Muscle layer of duodenum (tissue), 2 donors: ENCODE results near the gene CHTOP.
"Not testable (repeated sequence)": the region's sequence is repeated elsewhere in the genome, so short reads cannot be mapped to it uniquely, and the experiment has no call there.

Experiments used
- H3K27ac ChIP-seq: one replicate; pipeline ENCODE4 v1.7.0; 2013; ENCODE audit warnings: mild to moderate bottlenecking, low read length
- H3K27me3 ChIP-seq: one replicate; pipeline ENCODE4 v1.7.0; 2013; ENCODE audit warnings: low read depth, mild to moderate bottlenecking, control low read depth, low read length
- H3K36me3 ChIP-seq, 2 donors: one replicate each; pipeline ENCODE4 v1.7.0; 2013; ENCODE audit warnings: low read length in 2 of 2, control low read depth in 1 of 2, mild to moderate bottlenecking in 1 of 2; ENCODE audit not compliant: insufficient read depth in 2 of 2, control insufficient read depth in 1 of 2
- H3K4me1 ChIP-seq, 2 donors: one replicate each; pipeline ENCODE4 v1.7.0; 2013; ENCODE audit warnings: low read length in 2 of 2, mild to moderate bottlenecking in 2 of 2, control low read depth in 1 of 2, moderate library complexity in 1 of 2; ENCODE audit not compliant: insufficient read depth in 2 of 2, control insufficient read depth in 1 of 2
- H3K4me3 ChIP-seq, 2 donors: one replicate each; pipeline ENCODE4 v1.7.0; 2013; ENCODE audit warnings: low read length in 2 of 2, low read depth in 1 of 2, mild to moderate bottlenecking in 1 of 2
- H3K9me3 ChIP-seq, 2 donors: one replicate each; pipeline ENCODE4 v1.7.0; 2013; ENCODE audit warnings: low read length in 2 of 2, control low read depth in 1 of 2, mild to moderate bottlenecking in 1 of 2; ENCODE audit not compliant: control insufficient read depth in 1 of 2
- donor health status: healthy.

The CHTOP gene

DNA sequence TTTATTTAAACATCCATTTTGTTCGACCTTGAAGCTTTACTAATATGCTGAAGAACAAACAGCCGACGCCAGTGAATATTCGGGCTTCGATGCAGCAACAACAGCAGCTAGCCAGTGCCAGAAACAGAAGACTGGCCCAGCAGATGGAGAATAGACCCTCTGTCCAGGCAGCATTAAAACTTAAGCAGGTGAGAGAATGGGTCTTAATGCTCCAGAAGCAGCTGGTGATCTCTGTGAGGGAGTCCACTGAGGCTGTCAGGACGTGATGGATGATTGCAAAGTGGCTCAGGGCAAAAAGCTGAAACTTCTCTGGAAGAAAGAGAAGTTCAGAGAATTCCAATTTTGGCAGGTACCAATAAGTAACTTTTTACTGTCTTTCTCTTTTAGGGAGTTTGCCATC lies 4.4 kb downstream of the CHTOP start:
- Histone ChIP-seq H3K4me1 (peaks cover 0 to 34% of the 10 kb centered on the region in 2 donors), H3K4me3 (no peak overlapping the region), H3K36me3 (peaks cover 59 to 70% of the 10 kb centered on the region in 2 donors), H3K27me3 (no peaks in the 10 kb centered on the region), H3K27ac (no peak overlapping the region), H3K9me3 (no peaks in the 10 kb centered on the region)

DNA sequence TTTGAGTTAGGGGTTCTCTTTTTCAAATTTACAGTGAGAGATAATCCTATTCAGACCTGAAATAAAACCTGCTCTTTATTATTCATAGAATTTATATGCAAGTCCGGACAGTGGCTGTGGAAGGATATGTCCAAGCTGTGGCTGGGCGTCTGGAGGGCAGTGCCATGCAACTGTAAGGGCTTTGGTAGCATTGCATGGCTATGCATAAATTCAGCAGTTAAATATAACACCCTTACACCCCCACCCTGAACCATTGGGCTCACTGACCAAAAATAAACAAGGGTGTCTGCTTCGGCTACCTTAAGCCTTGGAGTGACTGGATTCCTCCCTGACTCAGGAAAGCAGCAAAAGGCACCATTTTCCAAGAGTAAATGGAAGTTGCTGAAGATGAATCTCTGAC lies 5.4 kb downstream of the CHTOP start:
- Histone ChIP-seq H3K9me3 (no peaks in the 10 kb centered on the region), H3K4me1 (peaks cover 4 to 32% of the 10 kb centered on the region in 2 donors), H3K36me3 (peaks cover 69 to 76% of the 10 kb centered on the region in 2 donors), H3K4me3 (no peak overlapping the region), H3K27me3 (no peaks in the 10 kb centered on the region), H3K27ac (no peak overlapping the region)

DNA sequence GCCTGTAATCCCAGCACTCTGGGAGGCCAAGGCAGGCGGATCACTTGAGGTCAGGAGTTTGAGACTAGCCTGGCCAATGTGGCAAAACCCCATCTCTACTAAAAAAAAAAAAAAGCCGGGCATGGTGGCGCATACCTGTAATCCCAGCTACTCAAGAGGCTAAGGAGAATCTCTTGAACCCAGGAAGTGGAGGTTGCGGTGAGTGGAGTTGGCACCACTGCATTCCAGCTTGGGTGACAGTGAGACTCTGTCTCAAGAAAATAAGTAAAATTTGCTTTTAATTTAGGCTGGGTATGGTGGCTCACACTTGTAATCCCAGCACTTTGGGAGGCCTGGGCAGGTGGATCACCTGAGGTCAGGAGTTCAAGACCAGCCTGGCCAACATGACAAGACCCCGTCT lies 6.3 kb downstream of the CHTOP start:
- not testable (repeated sequence) for H3K27ac ChIP-seq

DNA sequence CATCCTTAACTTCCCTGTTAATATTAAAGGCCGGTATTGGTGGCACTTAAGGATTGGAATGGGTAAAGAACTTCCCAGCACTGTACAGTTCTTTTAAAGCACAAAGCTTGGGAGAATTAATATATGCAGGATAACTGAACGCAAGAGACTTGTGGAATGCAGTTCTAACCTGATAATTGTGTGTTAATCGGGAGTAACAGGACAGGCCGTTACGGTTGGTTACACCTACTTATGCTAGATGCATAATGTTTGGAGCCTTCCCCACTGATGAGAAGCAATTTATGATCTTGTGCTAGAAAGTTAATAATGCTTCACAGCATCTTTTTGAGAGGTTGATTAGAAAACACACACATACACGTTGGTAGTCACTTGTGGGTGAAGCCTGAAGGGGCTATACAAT lies 7.0 kb downstream of the CHTOP start:
- Histone ChIP-seq H3K4me1 (peaks cover 4 to 25% of the 10 kb centered on the region in 2 donors), H3K36me3 (peaks cover 79 to 92% of the 10 kb centered on the region in 2 donors), H3K27me3 (no peaks in the 10 kb centered on the region), H3K4me3 (no peak overlapping the region), H3K27ac (no peak overlapping the region), H3K9me3 (no peaks in the 10 kb centered on the region)

More for the DNA sequence above, 6.3 kb downstream of the CHTOP start:
- not testable (repeated sequence) for H3K9me3 ChIP-seq, H3K27me3 ChIP-seq, H3K4me3 ChIP-seq
- Histone ChIP-seq H3K4me1 (peaks cover 4 to 31% of the 10 kb centered on the region in 2 donors), H3K36me3 (peaks cover 73 to 86% of the 10 kb centered on the region in 2 donors)

DNA sequence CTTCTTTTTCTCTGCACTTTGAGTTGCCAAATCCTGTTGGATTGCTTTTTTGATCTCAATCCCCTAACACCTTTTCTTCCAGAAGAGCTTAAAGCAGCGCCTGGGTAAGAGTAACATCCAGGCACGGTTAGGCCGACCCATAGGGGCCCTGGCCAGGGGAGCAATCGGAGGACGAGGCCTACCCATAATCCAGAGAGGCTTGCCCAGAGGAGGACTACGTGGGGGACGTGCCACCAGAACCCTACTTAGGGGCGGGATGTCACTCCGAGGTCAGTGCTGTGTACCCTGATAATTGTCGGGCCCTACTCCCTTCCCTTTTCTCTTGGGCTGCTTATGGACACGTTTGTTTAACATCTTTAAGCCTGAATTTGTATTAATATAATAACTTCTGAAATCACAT lies 8.3 kb downstream of the CHTOP start:
- Histone ChIP-seq H3K36me3 (peaks cover 77 to 95% of the 10 kb centered on the region in 2 donors), H3K27ac (no peak overlapping the region), H3K27me3 (no peaks in the 10 kb centered on the region)

DNA sequence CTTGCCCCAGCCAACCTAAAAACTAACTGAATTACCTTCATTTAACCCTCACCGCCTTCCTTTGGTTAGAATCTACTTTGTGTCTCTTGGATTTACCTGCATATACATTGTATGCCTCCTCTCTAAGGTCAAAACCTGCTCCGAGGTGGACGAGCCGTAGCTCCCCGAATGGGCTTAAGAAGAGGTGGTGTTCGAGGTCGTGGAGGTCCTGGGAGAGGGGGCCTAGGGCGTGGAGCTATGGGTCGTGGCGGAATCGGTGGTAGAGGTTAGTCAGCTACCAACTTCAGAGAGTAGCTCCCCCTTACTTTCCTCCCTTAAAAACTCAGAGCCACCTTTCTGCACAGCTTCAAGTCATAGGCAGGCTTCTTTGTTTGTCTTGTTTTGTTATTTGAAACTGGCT lies 9.2 kb downstream of the CHTOP start:
- Histone ChIP-seq H3K36me3 (peaks cover 71 to 86% of the 10 kb centered on the region in 2 donors), H3K27ac (no peak overlapping the region), H3K9me3 (no peaks in the 10 kb centered on the region), H3K4me1 (peaks cover 4 to 5% of the 10 kb centered on the region in 2 donors), H3K27me3 (no peaks in the 10 kb centered on the region), H3K4me3 (no peak overlapping the region)

More for the DNA sequence above, 8.3 kb downstream of the CHTOP start:
- Histone ChIP-seq H3K9me3 (no peaks in the 10 kb centered on the region), H3K4me3 (no peak overlapping the region), H3K4me1 (peaks cover 4 to 15% of the 10 kb centered on the region in 2 donors)

DNA sequence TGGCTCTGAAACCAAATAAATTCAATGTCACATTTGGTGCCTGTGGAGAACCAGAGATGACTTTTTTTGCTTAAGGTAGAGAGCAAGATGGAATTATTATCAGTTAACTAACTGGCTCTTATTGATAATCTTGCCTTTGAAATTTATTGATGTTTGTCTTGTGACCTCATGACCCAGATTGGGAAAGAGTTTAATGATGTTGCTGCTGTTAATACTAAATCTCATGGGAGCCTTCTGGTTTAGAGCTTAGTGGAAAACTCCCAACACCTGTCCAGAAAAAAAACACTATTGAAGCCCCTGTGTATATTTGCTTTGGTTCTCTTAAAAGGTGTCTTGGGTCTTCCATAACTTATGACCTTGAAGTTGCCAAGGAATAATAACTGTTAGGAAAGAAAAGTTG lies 9.9 kb downstream of the CHTOP start:
- Histone ChIP-seq H3K27me3 (no peaks in the 10 kb centered on the region), H3K4me1 (peaks cover 4% of the 10 kb centered on the region in 2 donors), H3K36me3 (peaks cover 65 to 79% of the 10 kb centered on the region in 2 donors), H3K9me3 (no peaks in the 10 kb centered on the region), H3K27ac (no peak overlapping the region), H3K4me3 (no peak overlapping the region)

DNA sequence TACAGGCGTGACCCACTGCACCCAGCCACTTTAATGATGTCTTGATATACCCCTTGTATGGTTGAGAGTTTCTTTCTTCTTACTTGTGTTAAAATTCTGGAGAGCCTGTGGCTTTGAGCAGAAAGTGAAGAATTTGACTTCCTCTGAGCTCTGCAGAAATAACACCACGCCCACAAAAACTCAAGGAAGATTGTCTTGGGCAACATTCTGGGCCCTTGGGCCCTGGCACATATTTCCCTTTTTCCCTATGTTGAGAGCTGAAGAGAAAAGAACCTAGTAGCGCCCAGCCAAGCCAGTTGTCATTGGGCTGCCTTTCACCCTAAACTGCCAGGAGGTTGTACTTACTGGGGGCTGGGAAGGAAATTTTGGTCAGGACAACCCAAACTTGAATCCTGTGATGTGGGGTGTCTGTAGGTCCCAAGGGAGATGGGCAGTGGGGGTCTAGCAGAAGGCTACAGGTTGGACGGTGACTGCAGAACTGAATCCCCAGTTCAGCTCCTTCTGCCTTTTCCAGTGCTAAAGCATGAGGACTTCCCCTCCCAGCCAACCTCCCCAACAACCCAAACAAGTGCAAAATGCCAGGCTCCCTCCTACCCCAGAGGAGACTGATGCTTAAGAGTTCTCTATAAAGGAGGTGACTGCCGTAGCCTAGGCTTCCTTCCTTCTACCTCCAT lies 12.9 kb downstream of the CHTOP start:
- peaks cover 44 to 52% of the 10 kb centered on the region in 2 donors for H3K36me3 ChIP-seq
- no peak overlapping the region for H3K27ac ChIP-seq
- H3K9me3 ChIP-seq = no peaks in the 10 kb centered on the region
- H3K27me3 ChIP-seq = no peaks in the 10 kb centered on the region
- no peak overlapping the region for H3K4me3 ChIP-seq
- peaks cover 0 to 4% of the 10 kb centered on the region in 2 donors for H3K4me1 ChIP-seq

DNA sequence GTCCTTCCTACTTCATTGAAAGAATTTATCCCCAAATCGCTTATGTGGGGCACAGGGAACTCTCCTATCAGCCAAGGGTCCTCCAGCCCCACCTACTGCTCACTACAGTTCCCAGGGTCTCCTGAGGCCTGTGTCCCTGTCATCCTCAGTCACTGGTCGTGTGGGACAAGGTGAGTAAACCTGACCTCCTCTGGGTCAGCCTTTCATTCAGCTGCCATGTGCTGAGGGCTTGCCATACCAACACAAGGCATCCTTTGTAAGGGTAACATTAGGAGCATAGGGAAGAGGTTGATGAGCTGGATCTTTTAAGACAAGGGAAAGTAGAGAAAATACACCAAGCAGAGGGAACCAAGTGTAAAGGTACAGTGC lies 13.5 kb downstream of the CHTOP start:
- Histone ChIP-seq H3K27me3 (no peaks in the 10 kb centered on the region), H3K4me1 (peaks cover 0 to 4% of the 10 kb centered on the region in 2 donors), H3K9me3 (no peaks in the 10 kb centered on the region), H3K36me3 (peaks cover 39 to 47% of the 10 kb centered on the region in 2 donors), H3K4me3 (no peak overlapping the region), H3K27ac (no peak overlapping the region)

DNA sequence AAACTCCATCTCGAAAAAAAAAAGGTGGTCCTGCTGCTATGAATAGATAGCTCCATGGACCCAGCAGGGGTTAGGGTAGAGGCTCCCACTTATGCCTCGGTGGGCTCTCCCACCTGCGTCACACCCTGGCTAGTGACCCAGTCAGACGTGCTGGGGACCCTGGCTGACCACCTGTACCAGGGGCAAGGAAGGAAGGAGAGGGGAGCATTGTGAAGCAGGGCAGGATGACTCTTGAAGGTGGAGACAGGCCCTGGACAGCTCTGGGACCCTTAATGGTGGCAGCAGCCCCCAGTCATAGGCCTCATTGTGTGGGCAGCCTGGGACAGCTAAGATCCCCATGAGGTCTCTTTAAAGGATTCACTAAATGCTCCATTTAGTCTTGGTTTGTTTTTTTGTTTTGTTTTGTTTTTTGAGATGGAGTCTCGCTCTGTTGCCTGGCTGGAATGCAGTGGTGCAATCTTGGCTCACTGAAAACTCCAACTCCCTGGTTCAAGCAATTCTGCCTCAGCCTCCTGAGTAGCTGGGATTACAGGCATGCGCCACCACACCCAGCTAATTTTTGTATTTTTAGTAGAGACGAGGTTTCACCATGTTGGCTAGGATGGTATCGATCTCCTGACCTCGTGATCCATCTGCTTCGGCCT lies 14.3 kb downstream of the CHTOP start:
- Histone ChIP-seq H3K27ac (no peak overlapping the region), H3K4me3 (no peak overlapping the region), H3K9me3 (no peaks in the 10 kb centered on the region), H3K4me1 (peaks cover 0 to 4% of the 10 kb centered on the region in 2 donors), H3K27me3 (no peaks in the 10 kb centered on the region), H3K36me3 (peaks cover 31 to 39% of the 10 kb centered on the region in 2 donors)

DNA sequence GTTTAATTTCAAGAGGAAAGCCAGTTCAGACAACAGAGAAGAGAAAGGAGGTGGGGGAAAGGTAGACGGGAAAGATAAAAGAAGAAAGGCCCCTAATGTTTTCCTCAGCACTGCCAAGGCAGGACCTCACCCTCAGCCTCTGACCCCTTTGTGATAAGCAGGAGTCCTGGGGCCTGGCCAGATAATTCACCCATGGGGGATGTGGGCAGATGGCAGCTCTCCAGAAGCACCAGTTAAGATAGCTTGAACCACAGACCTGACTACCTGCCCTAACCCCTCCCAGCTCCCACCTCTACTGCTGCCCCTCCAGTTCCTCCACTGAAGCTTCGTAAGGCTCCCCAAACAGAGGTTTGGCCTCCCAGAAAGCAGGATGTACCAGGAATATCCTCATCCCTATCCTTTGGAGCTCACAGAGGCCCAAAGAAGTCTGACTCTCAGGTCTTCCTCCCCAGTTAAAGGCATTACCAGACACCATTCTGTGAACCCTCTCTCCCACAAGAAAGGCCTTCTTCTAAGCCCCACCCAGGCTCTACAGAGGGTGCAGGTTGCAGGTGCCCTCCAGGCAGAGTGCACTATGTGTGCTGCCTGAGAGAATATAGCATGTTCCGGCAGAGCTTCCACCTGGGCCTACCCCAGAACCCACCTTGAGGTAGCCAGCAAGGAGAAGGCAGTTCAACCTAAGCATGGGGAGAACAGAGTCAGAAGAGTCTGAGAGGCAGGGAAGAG lies 15.4 kb downstream of the CHTOP start:
- Histone ChIP-seq H3K4me1 (no peaks in the 10 kb centered on the region), H3K4me3 (no peak overlapping the region), H3K36me3 (peaks cover 19 to 27% of the 10 kb centered on the region in 2 donors), H3K27ac (no peak overlapping the region), H3K9me3 (no peaks in the 10 kb centered on the region), H3K27me3 (no peaks in the 10 kb centered on the region)
